ENCODE results near the gene ERAL1.
A peak's percentile ranks its signal among the peaks of the same experiment; 100 is the strongest.
"Not testable (repeated sequence)": the region's sequence is repeated elsewhere in the genome, so short reads cannot be mapped to it uniquely, and the experiment has no call there.

The ERAL1 gene

DNA sequence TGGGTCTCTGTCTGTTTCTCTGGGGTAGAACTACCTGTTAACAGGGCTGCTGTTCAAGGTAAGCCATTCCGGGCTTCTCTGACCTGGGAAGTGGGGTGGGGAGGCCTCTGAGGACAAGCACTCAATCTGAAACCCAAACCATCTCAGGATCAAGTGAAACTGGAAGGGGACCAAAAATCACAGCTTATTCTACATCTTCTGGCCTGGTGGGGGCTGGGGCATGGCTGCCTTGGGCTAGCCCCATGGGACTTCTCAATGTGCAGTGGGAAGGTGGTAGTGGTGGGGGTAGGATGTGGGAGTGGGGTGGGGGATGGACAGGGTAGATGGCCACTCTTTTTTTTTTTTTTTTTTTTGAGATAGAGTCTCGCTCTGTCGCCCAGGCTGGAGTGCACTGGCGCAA, 37.2 kb downstream of the ERAL1 start:
- TF ChIP-seq, protein P1, sequence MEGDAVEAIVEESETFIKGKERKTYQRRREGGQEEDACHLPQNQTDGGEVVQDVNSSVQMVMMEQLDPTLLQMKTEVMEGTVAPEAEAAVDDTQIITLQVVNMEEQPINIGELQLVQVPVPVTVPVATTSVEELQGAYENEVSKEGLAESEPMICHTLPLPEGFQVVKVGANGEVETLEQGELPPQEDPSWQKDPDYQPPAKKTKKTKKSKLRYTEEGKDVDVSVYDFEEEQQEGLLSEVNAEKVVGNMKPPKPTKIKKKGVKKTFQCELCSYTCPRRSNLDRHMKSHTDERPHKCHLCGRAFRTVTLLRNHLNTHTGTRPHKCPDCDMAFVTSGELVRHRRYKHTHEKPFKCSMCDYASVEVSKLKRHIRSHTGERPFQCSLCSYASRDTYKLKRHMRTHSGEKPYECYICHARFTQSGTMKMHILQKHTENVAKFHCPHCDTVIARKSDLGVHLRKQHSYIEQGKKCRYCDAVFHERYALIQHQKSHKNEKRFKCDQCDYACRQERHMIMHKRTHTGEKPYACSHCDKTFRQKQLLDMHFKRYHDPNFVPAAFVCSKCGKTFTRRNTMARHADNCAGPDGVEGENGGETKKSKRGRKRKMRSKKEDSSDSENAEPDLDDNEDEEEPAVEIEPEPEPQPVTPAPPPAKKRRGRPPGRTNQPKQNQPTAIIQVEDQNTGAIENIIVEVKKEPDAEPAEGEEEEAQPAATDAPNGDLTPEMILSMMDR (IDR thresholded peaks at IDR 0.05; ENCODE audit: poor library complexity, severe bottlenecking): no peak
- Histone ChIP-seq H3K4me3 (ENCODE audit: severe bottlenecking) (no peak overlapping the region), H3K27ac (ENCODE audit: poor library complexity, severe bottlenecking) (no peak overlapping the region), H3K4me1 (ENCODE audit: insufficient read depth, poor library complexity, severe bottlenecking) (peaks cover 24% of the 10 kb centered on the region), H3K9me3 (ENCODE audit: severe bottlenecking) (no peaks in the 10 kb centered on the region), H3K27me3 (ENCODE audit: insufficient read depth, poor library complexity, severe bottlenecking) (no peaks in the 10 kb centered on the region), H3K36me3 (ENCODE audit: low read depth) (0 out of 2 replicates have a peak, but pooled peaks cover 17% of the 10 kb centered on the region)
- DNase-seq (ENCODE audit: low spot score) (no peak), ATAC-seq (ENCODE audit: low read depth) (no peak)

DNA sequence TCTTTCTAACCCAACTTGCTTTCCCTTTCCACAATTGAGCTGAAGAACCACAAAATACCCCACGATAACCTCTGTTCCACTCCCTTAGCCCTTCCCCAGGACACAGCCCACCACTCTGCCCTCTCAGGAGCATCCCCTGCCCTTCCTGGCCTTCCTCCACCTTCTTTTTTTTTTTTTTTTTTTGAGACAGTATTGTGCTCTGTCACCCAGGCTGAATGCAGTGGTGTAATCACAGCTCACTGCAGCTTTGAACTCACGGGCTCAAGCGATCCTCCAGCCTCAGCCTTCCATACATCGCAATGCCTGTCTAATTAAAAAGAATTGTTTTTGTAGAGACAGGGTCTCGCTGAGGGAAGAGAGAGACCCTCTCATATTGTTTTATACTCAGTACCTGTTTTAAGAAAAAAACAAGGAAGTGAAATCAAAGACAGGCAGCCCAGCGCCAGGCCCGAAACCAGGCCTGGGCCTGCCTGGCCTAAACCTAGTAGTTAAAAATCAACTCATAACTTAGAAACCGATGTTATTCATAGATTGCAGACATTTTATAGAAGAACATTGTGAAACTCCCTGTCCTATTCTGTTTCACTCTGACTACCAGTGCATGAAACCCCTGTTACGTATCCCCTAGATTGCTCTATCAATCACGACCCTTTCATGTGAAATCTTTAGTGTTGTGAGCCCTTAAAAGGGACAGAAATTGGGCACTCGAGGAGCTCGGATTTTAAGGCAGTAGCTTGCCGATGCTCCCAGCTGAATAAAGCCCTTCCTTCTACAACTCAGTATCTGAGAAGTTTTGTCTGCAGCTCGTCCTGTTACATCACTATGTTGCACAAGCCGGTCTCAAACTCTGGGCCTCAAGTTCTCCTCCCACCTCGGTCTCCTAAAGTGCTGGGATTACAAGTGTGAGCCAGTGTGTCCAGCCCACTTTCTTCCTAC, 38.7 kb downstream of the ERAL1 start:
- H3K27me3 ChIP-seq (ENCODE audit: insufficient read depth, poor library complexity, severe bottlenecking); DNase-seq (ENCODE audit: low spot score); H3K9me3 ChIP-seq (ENCODE audit: severe bottlenecking); H3K4me3 ChIP-seq (ENCODE audit: severe bottlenecking); ATAC-seq (ENCODE audit: low read depth): not testable (repeated sequence)
- H3K27ac ChIP-seq (ENCODE audit: poor library complexity, severe bottlenecking): peak overlapping the region; percentile 70
- 0 out of 2 replicates have a peak, but pooled peaks cover 17% of the 10 kb centered on the region for H3K36me3 ChIP-seq (ENCODE audit: low read depth)
- H3K4me1 ChIP-seq (ENCODE audit: insufficient read depth, poor library complexity, severe bottlenecking): peaks cover 24% of the 10 kb centered on the region

DNA sequence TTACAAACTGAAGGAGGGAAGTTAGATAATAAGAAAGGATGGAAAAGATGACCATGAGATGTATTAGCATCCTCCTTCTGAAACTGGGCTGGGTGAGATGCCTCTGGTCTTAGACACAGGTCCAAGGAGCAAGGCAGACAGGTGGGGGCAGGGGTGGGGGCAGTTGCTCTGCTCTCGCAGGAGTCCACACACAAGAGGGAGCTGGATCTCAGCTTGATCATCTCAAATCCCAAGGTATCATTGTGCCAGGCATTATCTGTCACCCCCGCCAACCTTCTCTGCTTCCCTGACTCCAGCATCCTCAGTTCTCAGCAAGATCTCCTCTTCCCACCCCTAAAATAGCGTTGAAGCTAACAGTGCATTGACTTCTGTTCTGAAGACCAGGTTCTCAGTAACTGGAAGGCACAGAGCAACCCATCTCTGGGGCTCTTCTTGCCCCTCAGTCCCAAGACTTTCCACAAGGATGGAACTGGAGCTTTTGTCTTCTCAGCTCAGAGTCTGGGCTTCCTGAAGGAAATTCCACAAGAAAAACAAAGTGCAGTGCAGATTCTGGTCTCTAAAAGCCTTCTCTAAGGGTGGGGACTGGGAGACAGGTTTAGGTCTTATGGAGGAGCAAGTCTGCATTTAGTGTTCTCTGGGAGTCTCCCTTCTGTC, 41.1 kb downstream of the ERAL1 start:
- peaks cover 24% of the 10 kb centered on the region for H3K4me1 ChIP-seq (ENCODE audit: insufficient read depth, poor library complexity, severe bottlenecking)
- TF ChIP-seq, protein P1 (IDR thresholded peaks at IDR 0.05; ENCODE audit: poor library complexity, severe bottlenecking): no peak
- no peaks in the 10 kb centered on the region for H3K9me3 ChIP-seq (ENCODE audit: severe bottlenecking)
- ATAC-seq (ENCODE audit: low read depth) (no peak), DNase-seq (ENCODE audit: low spot score) (no peak)
- H3K36me3 ChIP-seq (ENCODE audit: low read depth): 0 out of 2 replicates have a peak, but pooled peaks cover 17% of the 10 kb centered on the region
- H3K27ac ChIP-seq (ENCODE audit: poor library complexity, severe bottlenecking): peak overlapping the region; percentile 88
- peak overlapping the region; percentile 53 for H3K4me3 ChIP-seq (ENCODE audit: severe bottlenecking)
- no peaks in the 10 kb centered on the region for H3K27me3 ChIP-seq (ENCODE audit: insufficient read depth, poor library complexity, severe bottlenecking)

DNA sequence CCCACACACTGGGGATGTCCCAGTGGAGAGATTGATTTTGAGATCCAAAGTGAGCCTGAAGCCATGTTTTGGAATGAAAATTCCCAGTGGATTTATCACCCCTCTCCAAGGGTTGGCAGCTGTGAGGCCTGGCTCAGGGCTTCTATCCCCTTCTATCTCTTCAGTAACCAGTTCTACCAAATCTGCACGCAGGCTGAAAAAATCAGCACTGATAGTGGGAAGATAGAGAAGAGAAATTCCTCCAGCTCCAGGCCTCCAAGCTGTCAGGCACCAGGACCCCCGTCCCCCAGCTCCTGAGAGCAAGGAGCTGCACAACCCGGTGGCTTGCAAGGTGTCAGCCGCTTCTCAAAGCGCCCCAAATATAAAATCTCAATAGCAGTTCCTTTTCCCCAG, 41.7 kb downstream of the ERAL1 start:
- Histone ChIP-seq H3K36me3 (ENCODE audit: low read depth) (0 out of 2 replicates have a peak, but pooled peaks cover 14% of the 10 kb centered on the region), H3K9me3 (ENCODE audit: severe bottlenecking) (no peaks in the 10 kb centered on the region), H3K27me3 (ENCODE audit: insufficient read depth, poor library complexity, severe bottlenecking) (no peaks in the 10 kb centered on the region), H3K4me1 (ENCODE audit: insufficient read depth, poor library complexity, severe bottlenecking) (peaks cover 24% of the 10 kb centered on the region), H3K27ac (ENCODE audit: poor library complexity, severe bottlenecking) (peak overlapping the region; percentile 88), H3K4me3 (ENCODE audit: severe bottlenecking) (peak overlapping the region; percentile 53)
- TF ChIP-seq, protein P1 (IDR thresholded peaks at IDR 0.05; ENCODE audit: poor library complexity, severe bottlenecking): no peak
- no peak for DNase-seq (ENCODE audit: low spot score)
- ATAC-seq (ENCODE audit: low read depth): no peak; the same call in 2 of the 3 replicates
